Parathyroid adenoma (tissue), 2 donors: ENCODE data around the gene CDK2AP2.

Experiments used
- H2AFZ ChIP-seq: fragments of 300-600 bp; sonication (generic); one replicate; pipeline ENCODE4 v1.7.0; 2017; ENCODE audit warnings: antibody characterized with exemption, mild to moderate bottlenecking
- H3K27ac ChIP-seq: fragments of 300-600 bp; sonication (generic); one replicate; pipeline ENCODE4 v1.7.0; 2017
- H3K27me3 ChIP-seq: fragments of 300-600 bp; sonication (generic); one replicate; pipeline ENCODE4 v1.7.0; 2017; ENCODE audit warnings: low read length; ENCODE audit not compliant: control insufficient read depth, insufficient read depth
- H3K36me3 ChIP-seq: fragments of 300-600 bp; sonication (generic); one replicate; pipeline ENCODE4 v1.7.0; 2017; ENCODE audit warnings: low read length; ENCODE audit not compliant: control insufficient read depth, insufficient read depth
- H3K4me1 ChIP-seq: fragments of 300-600 bp; sonication (generic); one replicate; pipeline ENCODE4 v1.7.0; 2017; ENCODE audit warnings: control low read depth
- H3K4me2 ChIP-seq: fragments of 300-600 bp; sonication (generic); one replicate; pipeline ENCODE4 v1.7.0; 2017; ENCODE audit warnings: low read length
- H3K4me3 ChIP-seq: fragments of 300-600 bp; sonication (generic); one replicate; pipeline ENCODE4 v1.7.0; 2017; ENCODE audit warnings: low read depth, low read length
- H3K79me2 ChIP-seq: fragments of 300-600 bp; sonication (generic); one replicate; pipeline ENCODE4 v1.7.0; 2017; ENCODE audit warnings: control low read depth
- H3K9ac ChIP-seq: fragments of 300-600 bp; sonication (generic); one replicate; pipeline ENCODE4 v1.7.0; 2017; ENCODE audit warnings: mild to moderate bottlenecking
- H3K9me3 ChIP-seq: fragments of 300-600 bp; sonication (generic); one replicate; pipeline ENCODE4 v1.7.0; 2017; ENCODE audit warnings: low read length; ENCODE audit not compliant: control insufficient read depth
- CTCF ChIP-seq: fragments of 300-600 bp; sonication (generic); IDR thresholded peaks from one replicate; pipeline ENCODE4 v1.7.0; 2017; ENCODE audit warnings: antibody characterized with exemption, mild to moderate bottlenecking
- donor health status: primary hyperparathyroidism.

CDK2AP2 gene

DNA sequence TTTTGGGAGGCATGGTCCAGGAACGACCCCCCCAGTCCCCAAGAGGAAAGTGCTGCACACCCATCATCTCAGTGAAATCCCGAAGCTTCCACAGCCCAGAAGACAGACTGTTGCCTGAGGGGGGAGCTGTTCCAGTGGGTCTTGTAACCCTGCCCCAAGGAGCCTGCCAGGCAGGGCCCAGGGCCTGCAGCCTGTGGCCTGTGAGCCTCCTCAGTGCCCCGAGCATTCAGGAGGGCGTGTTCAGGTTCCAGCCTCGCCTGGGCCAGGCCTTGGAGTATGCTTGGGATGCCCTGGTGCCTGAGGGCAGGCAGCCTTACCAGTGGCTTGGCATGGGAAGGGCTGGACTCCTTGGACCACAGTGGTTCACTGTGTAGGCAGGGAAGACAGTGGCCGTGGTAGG, 33.2 kb upstream of the CDK2AP2 start:
- H2AFZ ChIP-seq = no peak overlapping the region
- no peaks in the 10 kb centered on the region for H3K27me3 ChIP-seq
- no peak overlapping the region for H3K4me3 ChIP-seq
- H3K36me3 ChIP-seq = no peaks in the 10 kb centered on the region
- H3K9me3 ChIP-seq = no peaks in the 10 kb centered on the region
- no peak overlapping the region for H3K27ac ChIP-seq
- H3K9ac ChIP-seq = no peak overlapping the region
- TF ChIP-seq CTCF = no peak
- H3K4me1 ChIP-seq = no peaks in the 10 kb centered on the region
- no peaks in the 10 kb centered on the region for H3K79me2 ChIP-seq
- no peak overlapping the region for H3K4me2 ChIP-seq

- Histone ChIP-seq H3K27me3 (no peaks in the 10 kb centered on the region), H2AFZ (no peak overlapping the region), H3K27ac (no peak overlapping the region), H3K9me3 (no peaks in the 10 kb centered on the region), H3K79me2 (no peaks in the 10 kb centered on the region), H3K4me3 (no peak overlapping the region), H3K4me1 (no peaks in the 10 kb centered on the region), H3K36me3 (no peaks in the 10 kb centered on the region), H3K4me2 (no peak overlapping the region), H3K9ac (no peak overlapping the region)
- TF ChIP-seq CTCF = no peak
These were observed 31.6 kb upstream of the CDK2AP2 start for GRCh38 chr11:67539550-67539949.

- H3K4me3 ChIP-seq = no peak overlapping the region
- no peaks in the 10 kb centered on the region for H3K27me3 ChIP-seq
- H3K9me3 ChIP-seq = no peaks in the 10 kb centered on the region
- H2AFZ ChIP-seq = no peak overlapping the region
- H3K79me2 ChIP-seq = no peaks in the 10 kb centered on the region
- H3K9ac ChIP-seq = no peak overlapping the region
- no peak overlapping the region for H3K27ac ChIP-seq
- H3K36me3 ChIP-seq = no peaks in the 10 kb centered on the region
- TF ChIP-seq CTCF = no peak
- H3K4me1 ChIP-seq = no peaks in the 10 kb centered on the region
- no peak overlapping the region for H3K4me2 ChIP-seq
These were observed 31.0 kb upstream of the CDK2AP2 start for GRCh38 chr11:67538823-67539505.

GRCh38 chr11:67538306-67538705, 30.3 kb upstream of the CDK2AP2 start:
- no peak overlapping the region for H3K4me3 ChIP-seq
- no peak for TF ChIP-seq CTCF
- no peaks in the 10 kb centered on the region for H3K4me1 ChIP-seq
- no peaks in the 10 kb centered on the region for H3K9me3 ChIP-seq
- H3K36me3 ChIP-seq = no peaks in the 10 kb centered on the region
- no peaks in the 10 kb centered on the region for H3K27me3 ChIP-seq
- H3K79me2 ChIP-seq = no peaks in the 10 kb centered on the region
- H3K27ac ChIP-seq = no peak overlapping the region
- no peak overlapping the region for H3K4me2 ChIP-seq
- no peak overlapping the region for H2AFZ ChIP-seq
- no peak overlapping the region for H3K9ac ChIP-seq

DNA sequence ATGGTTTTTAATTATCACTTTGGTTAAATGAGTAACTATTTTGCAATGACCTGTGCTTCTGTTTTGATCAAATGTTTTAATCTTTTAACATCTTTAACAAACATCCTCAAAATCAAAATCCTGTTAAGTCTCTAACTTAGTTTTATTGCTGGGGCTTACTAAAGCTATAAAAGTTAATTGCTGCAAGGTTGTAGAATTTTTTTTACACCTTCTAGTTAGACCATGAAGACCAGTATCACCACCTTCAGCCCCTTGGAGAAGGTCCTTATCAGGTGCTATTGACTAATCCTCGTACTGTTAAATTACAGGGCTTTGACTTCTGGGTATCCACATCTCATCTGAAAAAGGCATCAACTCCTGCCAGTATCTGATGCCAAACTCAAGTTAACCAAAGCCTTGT, 27.6 kb upstream of the CDK2AP2 start:
- no peaks in the 10 kb centered on the region for H3K36me3 ChIP-seq
- no peak overlapping the region for H3K9ac ChIP-seq
- no peak overlapping the region for H3K4me3 ChIP-seq
- H2AFZ ChIP-seq = no peak overlapping the region
- no peaks in the 10 kb centered on the region for H3K9me3 ChIP-seq
- no peaks in the 10 kb centered on the region for H3K4me1 ChIP-seq
- no peaks in the 10 kb centered on the region for H3K79me2 ChIP-seq
- no peak overlapping the region for H3K27ac ChIP-seq
- no peaks in the 10 kb centered on the region for H3K27me3 ChIP-seq
- H3K4me2 ChIP-seq = no peak overlapping the region
- TF ChIP-seq CTCF = no peak
